NCI-H1092 (cell line): ENCODE measurements around the gene ANKRD1.
"Not testable (repeated sequence)": the region's sequence is repeated elsewhere in the genome, so short reads cannot be mapped to it uniquely, and the experiment has no call there.

Experiments
- DNase-seq: peaks from one replicate; lab custom pipeline; 2025; lab: John Stamatoyannopoulos, UW

The ANKRD1 gene

DNA sequence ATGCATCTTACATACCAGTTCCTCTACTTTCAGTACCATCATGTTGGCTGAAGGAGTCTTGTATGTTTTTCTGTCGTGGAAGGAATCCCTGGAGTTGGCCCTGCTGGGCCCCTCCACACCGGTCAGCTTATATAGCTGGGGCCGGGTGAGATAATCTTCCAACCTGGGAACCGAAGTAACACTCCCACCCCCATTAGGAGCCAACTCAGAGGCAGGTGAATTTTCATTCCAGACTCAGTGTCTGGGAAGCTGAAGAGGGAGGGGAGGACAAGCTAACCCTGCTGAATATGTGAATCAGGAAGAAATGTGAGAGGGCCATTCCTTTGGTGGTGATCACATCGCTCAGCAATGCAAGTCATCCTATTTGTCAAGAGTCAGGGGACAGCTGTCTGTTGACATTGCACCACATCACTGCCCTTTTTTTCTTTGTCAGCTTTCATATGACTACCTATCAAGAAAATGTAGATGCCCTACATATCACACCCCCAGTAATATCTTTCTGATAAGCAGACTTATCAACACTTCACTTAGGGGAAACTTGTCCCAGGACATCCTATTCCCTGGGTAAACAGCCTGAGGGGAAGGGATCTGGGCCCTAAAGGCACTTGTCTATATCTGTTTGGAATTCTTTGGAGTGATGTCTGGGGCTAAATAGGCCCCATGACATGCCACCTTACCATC is at the start of gene ANKRD1:
Gene ANKRD1 (minus strand): TSS at position 102 of the 681 bp plus-strand sequence. CDS start 60 bp downstream, at position 42.
- DNase-seq, result no peak

GRCh38 chr10:90969947-90970673 is 49.2 kb upstream of the ANKRD1 start:
- no peak for DNase-seq

- no peak for DNase-seq
Observed at GRCh38 chr10:90969121-90969534, 48.2 kb upstream of the ANKRD1 start.

DNA sequence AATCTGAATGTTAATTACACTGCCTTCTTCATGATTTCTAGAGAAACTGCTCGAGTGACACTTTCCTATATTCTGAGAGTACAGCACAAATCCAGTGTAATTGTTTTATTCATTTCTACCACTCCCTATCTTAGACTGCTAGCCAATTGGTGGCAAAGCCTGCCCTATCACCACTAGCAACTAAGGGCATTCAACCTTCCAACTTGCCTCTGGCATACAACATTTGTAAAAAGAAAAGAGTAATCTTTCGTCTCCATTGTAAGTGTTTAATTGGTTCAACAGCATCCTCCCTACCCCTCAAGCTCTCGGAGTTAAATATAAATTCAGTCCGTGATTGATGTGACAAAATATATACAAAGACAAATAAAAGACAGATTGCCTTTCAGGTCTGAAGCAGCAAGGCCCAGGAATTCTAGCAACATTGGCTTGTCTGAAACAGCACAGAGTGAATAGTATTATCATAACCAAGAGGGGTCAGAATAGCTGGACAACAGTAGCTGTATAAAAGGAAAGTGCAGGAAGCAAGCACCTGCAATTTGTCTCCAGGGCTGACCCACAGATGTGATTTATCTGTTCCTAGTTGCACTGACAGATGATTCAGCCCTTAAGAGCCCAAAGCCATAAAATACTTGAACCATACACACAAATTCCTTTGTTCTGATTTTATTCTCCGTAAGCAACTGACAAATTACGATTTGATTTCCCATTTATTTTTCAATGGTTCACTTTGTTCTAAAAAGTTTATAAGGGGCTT is 47.6 kb upstream of the ANKRD1 start:
- DNase-seq, result no peak

DNA sequence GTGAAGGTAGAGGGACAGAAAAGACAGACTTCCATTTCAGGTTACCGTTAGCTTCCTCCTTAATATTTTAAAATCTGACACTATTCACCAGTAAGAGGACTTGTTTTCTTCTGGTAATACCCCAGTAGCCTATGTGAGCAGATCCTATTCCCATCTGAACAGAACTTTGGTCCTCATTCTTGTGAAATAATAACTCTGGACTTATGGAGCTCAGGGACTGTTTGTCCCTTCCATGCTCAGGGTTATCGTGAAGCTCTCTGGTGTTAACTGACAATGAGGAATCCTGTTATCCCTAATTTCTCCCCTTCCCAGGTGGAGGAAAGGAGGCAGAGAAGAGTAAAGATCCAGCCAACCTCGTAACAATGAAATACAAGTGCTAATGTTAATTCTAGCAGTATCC is 47.0 kb upstream of the ANKRD1 start:
- DNase-seq, result no peak

DNA sequence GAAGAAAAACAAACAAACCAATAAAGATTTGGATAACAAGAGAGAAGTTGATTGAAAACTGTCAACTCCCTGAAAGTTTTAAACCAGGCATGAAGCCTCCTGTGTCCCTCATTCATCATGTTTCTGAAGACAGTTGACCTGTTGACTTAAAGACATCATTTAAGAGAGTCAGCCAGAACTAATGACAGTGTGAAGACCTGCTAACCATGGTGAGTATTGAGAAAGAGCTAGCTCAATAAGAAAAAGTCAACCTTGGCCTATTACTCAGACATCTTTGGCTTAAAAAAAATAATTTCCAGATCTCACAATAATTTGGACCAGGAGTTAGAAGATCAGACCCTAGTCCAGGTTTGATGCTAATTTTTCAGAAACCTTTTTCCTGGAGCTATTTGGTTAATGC is 45.3 kb upstream of the ANKRD1 start:
- no peak for DNase-seq

DNA sequence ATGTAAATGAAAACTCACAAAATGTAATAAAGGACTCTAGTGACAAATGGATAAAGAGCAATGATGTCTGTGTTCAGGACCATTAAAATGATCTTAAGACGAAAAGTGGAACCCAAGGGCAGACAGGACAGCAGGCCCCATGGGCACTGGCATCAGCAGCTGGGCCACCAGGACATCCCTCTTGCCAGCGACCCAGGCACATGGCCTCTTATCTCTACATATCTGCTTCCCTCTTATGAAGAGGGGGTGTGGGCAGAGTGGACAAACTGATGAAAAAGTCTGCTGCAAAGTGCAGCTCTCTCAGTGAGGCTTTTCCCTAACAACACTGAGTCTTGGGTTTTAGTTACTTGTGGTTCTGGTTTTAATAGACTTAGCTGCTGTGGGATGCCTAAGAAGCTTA is 44.8 kb upstream of the ANKRD1 start:
- no peak for DNase-seq

- DNase-seq, result no peak
Observed at GRCh38 chr10:90964781-90965465, 44.0 kb upstream of the ANKRD1 start.

DNA sequence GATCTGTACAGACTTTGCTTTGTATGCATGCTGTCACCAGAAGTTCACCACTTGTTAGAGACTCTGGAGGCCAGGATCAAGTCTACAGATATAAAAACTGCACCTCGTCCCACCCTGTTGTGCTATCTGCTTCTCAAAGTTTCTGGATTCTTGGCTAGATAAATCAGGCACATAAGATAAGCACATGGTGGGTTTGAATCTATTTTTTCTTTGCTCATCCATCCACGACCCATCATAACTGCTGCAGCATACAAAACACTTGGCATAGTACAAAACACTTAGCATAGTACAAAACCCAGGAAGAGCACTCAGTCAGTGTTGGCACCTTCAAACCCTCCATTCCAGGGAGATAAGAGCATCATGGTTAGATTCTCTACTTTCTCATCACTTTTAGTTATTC is 42.4 kb upstream of the ANKRD1 start:
- DNase-seq, result no peak

- no peak for DNase-seq
Observed at GRCh38 chr10:90960355-90960814, 39.5 kb upstream of the ANKRD1 start.

- no peak for DNase-seq
Observed at GRCh38 chr10:90959826-90960225, 38.9 kb upstream of the ANKRD1 start.

- no peak for DNase-seq
Observed at GRCh38 chr10:90958781-90959180, 37.9 kb upstream of the ANKRD1 start.

GRCh38 chr10:90947030-90947960 is 26.4 kb upstream of the ANKRD1 start:
- no peak for DNase-seq

- no peak for DNase-seq
Observed at GRCh38 chr10:90945491-90946070, 24.7 kb upstream of the ANKRD1 start.

- no peak for DNase-seq
Observed at GRCh38 chr10:90944749-90945148, 23.9 kb upstream of the ANKRD1 start.

GRCh38 chr10:90942980-90943379 is 22.1 kb upstream of the ANKRD1 start:
- not testable (repeated sequence) for DNase-seq

DNA sequence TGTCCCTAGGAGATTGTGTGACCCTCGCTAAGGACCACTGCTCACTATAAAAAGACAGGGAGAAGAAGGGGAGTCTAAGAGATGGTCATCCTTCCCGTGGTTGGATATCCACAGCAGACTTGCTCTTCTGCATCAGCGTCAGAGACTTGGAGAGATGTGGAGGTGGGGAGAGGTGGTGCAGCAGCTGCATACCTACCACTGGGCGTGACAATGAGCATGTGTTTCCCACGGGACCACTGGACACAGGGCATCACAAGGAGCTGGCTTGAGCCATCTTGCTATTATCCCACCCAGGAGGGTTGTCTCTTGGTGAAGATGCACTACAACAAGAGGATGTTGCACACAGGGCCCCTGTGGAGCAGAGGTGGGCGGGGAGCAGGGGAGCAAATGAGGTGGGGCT is 18.8 kb upstream of the ANKRD1 start:
- no peak for DNase-seq

- no peak for DNase-seq
Observed at GRCh38 chr10:90939116-90939515, 18.2 kb upstream of the ANKRD1 start.

DNA sequence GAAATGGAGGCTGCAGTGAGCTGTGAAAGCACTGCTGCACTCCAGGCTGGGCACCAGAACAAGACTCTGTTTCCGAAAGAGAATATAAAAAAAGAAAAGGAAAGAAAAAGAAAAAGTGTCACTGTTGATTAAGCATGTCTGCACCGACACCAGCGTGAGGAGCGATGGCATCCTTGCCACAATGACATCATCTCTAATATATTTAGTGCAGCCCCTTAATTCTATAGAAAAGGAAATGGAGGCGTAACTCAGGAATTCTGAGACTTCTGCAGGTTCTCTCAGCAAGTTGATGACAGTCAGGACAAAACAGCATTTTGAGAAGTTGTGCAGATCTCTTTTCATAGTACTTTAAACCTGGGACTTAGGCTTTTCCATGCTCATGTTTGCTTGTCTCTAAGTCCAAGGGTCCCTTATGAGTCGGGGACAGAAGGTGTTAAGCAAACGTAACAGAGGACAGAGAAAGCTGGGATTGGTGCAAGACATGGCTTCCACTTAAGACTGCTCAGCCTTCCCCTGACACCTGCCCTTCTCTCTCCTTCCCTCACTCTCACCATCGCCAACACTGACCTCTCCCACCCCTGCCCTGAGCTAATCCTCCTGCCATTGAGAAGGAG is 16.9 kb upstream of the ANKRD1 start:
- DNase-seq, result no peak

- no peak for DNase-seq
Observed at GRCh38 chr10:90936276-90936659, 15.4 kb upstream of the ANKRD1 start.
